HG02970 (cell line): ENCODE data around the gene IL26.

Experiments
- ATAC-seq: cut with Tn5 transposase; IDR thresholded peaks from one replicate; pipeline ENCODE4 v1.9.1; 2021; ENCODE audit warnings: mild to moderate bottlenecking, moderate library complexity, moderate number of reproducible peaks; ENCODE audit not compliant: unreplicated experiment, low FRiP score

The IL26 gene

DNA sequence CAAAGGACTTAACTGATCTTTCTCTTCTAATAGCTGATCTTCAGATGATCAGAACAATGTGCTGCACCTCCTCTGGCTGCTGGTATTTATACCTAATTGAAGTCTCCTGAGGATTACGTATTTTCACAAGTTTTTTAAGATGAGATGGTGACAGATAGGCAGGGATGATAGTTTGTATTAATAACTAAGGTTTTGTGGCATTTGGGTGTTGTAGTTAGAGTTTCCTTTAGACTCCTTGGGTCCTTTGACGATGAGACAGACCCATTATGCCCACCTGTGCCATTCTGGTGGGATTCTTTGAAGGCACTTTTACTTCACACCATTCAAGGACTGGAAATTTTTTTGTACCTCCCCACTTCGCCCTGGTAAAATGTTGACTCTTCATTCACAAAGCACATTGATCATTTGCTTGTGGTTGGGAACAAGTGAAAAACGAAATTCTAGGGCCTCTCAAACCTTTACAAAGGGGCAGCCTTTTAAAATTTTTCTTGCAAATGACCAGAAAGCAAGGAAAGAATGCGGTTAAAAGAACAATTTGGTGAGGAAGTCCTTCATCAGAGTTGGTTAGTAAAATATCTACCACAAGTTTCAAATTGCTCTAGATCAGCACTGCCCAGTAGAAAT, 65.8 kb downstream of the IL26 start, which contains the start of gene IFNG:
Gene IFNG (minus strand): TSS at position 60 of the 624 bp plus-strand sequence. CDS start 125 bp downstream, outside the sequence.
- no peak for ATAC-seq

DNA sequence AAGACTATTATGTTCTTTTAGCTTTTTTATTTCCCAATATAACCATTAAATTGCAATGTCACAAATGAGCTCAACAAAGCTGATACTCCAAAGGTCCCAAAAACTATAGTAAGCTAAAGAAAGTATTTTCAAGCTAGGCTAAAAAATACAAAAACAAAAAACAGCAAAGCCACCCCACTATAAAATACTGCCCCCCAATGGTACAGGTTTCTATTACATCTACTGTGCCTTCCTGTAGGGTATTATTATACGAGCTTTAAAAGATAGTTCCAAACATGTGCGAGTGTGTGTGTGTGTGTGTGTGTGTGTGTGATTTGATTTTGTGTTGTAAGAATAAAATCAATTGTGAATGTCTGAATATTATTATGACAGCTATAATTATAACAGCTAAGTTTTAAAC, 67.2 kb downstream of the IL26 start:
- ATAC-seq = no peak

GRCh38 chr12:68157380-68157779, 68.2 kb downstream of the IL26 start:
- no peak for ATAC-seq

DNA sequence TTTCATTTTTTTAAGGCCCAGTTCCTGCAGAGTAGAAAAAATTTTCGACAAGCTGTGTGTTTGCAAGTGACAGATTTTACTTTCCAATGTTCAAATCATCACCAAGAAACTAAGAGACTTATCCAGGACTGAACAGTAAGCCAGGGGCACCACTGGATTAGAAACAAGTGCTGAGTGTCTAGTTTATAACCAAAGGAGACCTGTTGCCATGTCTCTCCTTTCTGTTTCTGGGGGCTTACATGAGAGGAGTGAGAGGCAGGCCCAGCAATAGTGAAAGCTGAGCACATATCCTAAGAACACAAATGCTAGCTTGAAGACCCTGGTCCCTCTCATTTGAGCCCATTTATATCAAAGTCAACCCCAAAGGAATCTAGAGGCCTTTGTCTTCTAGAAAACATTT, 69.0 kb downstream of the IL26 start:
- ATAC-seq = no peak

GRCh38 chr12:68154779-68155178, 70.8 kb downstream of the IL26 start:
- ATAC-seq = no peak
